ENCODE data around the gene KRT23. TPM values are rescaled to one million over a fixed set of nuclear protein-coding genes. Genes with fewer than 3 reads are reported as not detected.

Gene KRT23
- polyA plus RNA-seq, 3 donors from 2014 or later = not detected

- no peaks in the 10 kb centered on the region for H3K36me3 Mint-ChIP-seq
- no peak for DNase-seq
- no peak overlapping the region for H3K4me3 Mint-ChIP-seq
- no peaks in the 10 kb centered on the region for H3K4me1 Mint-ChIP-seq
- H3K9me3 Mint-ChIP-seq = peaks cover 0 to 1% (median 0%) of the 10 kb centered on the region in 6 donors
- H3K27ac Mint-ChIP-seq = no peak overlapping the region
- peaks cover 3 to 4% (median 3%) of the 10 kb centered on the region in 3 donors for H3K27me3 Mint-ChIP-seq (ENCODE audit: low read depth in 3 of 3)
These were observed 23.2 kb downstream of the KRT23 start for GRCh38 chr17:40914075-40914855.

GRCh38 chr17:40912486-40913210 lies 24.8 kb downstream of the KRT23 start:
- Mint-ChIP-seq H3K4me3 (no peak overlapping the region), H3K36me3 (no peaks in the 10 kb centered on the region), H3K27me3 (ENCODE audit: low read depth in 3 of 3) (peaks cover 7 to 11% (median 11%) of the 10 kb centered on the region in 3 donors), H3K27ac (no peak overlapping the region), H3K4me1 (no peaks in the 10 kb centered on the region), H3K9me3 (peaks cover 0 to 1% (median 0%) of the 10 kb centered on the region in 6 donors)
- DNase-seq = no peak

DNA sequence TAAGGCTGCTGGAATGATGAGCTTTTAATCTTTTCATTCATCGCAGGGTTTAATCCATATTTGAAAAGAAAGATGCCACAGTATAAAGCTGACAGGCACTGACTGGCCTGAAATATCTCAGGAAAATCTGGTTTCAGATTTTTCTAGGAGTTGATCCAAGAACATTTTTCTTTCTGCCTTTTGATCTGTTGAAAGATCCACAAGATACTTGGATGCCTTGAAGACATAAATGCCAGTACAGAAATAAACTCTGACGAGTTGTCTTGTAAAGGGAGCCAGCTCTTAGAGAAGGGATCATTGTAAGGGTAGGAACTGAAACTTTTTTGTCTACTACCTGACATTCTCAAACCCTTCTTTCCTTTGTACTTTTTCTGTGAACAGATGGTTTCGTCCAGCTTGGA lies 27.0 kb downstream of the KRT23 start:
- Mint-ChIP-seq H3K36me3 (no peaks in the 10 kb centered on the region), H3K27me3 (ENCODE audit: low read depth in 3 of 3) (peaks cover 7 to 20% (median 11%) of the 10 kb centered on the region in 3 donors), H3K27ac (no peak overlapping the region), H3K9me3 (peaks cover 0 to 1% (median 0%) of the 10 kb centered on the region in 6 donors), H3K4me3 (no peak overlapping the region), H3K4me1 (no peaks in the 10 kb centered on the region)
- DNase-seq = no peak

GRCh38 chr17:40909755-40910154 lies 27.7 kb downstream of the KRT23 start:
- Mint-ChIP-seq H3K9me3 (peaks cover 0 to 1% (median 0%) of the 10 kb centered on the region in 6 donors), H3K36me3 (no peaks in the 10 kb centered on the region), H3K27me3 (ENCODE audit: low read depth in 3 of 3) (peaks cover 10 to 20% (median 11%) of the 10 kb centered on the region in 3 donors), H3K4me3 (no peak overlapping the region), H3K4me1 (no peaks in the 10 kb centered on the region), H3K27ac (no peak overlapping the region)
- no peak for DNase-seq

GRCh38 chr17:40909351-40909750 lies 28.1 kb downstream of the KRT23 start:
- Mint-ChIP-seq H3K27ac (no peak overlapping the region), H3K27me3 (ENCODE audit: low read depth in 3 of 3) (peaks cover 10 to 20% (median 11%) of the 10 kb centered on the region in 3 donors), H3K4me3 (no peak overlapping the region), H3K36me3 (no peaks in the 10 kb centered on the region), H3K4me1 (no peaks in the 10 kb centered on the region), H3K9me3 (peaks cover 0 to 1% (median 0%) of the 10 kb centered on the region in 6 donors)
- peak; percentile 35 to 58 (median 42) for DNase-seq

DNA sequence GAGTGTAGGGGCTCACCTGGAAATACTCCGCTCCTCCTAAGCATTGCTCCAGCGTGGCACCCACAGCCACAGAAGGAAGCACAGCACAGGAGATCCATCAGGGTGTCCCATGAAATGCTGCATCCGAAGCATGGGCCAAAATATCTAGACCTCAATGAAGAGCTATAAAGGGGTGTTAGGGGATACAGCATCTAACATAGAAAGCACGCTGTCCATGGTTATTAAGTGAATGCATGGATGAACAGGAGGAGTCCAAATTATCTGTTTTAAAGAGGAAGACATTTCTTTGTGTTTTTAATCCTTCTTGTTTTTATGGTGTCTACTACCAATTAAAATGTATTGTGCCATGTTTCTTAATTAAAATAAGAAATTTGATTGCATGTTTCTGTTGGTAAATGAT lies 30.8 kb downstream of the KRT23 start:
- no peak overlapping the region for H3K4me3 Mint-ChIP-seq
- H3K36me3 Mint-ChIP-seq = no peaks in the 10 kb centered on the region
- no peaks in the 10 kb centered on the region for H3K4me1 Mint-ChIP-seq
- H3K27me3 Mint-ChIP-seq (ENCODE audit: low read depth in 3 of 3) = peaks cover 8 to 30% (median 11%) of the 10 kb centered on the region in 3 donors
- H3K27ac Mint-ChIP-seq = no peak overlapping the region
- peaks cover 0 to 2% (median 0%) of the 10 kb centered on the region in 6 donors for H3K9me3 Mint-ChIP-seq
- DNase-seq = no peak

- Mint-ChIP-seq H3K27ac (no peak overlapping the region), H3K4me1 (no peaks in the 10 kb centered on the region), H3K4me3 (no peak overlapping the region), H3K36me3 (no peaks in the 10 kb centered on the region), H3K9me3 (peaks cover 0 to 1% (median 0%) of the 10 kb centered on the region in 6 donors), H3K27me3 (ENCODE audit: low read depth in 3 of 3) (peaks cover 8 to 33% (median 11%) of the 10 kb centered on the region in 3 donors)
- DNase-seq = no peak
These were observed 32.1 kb downstream of the KRT23 start for GRCh38 chr17:40905370-40905769.

DNA sequence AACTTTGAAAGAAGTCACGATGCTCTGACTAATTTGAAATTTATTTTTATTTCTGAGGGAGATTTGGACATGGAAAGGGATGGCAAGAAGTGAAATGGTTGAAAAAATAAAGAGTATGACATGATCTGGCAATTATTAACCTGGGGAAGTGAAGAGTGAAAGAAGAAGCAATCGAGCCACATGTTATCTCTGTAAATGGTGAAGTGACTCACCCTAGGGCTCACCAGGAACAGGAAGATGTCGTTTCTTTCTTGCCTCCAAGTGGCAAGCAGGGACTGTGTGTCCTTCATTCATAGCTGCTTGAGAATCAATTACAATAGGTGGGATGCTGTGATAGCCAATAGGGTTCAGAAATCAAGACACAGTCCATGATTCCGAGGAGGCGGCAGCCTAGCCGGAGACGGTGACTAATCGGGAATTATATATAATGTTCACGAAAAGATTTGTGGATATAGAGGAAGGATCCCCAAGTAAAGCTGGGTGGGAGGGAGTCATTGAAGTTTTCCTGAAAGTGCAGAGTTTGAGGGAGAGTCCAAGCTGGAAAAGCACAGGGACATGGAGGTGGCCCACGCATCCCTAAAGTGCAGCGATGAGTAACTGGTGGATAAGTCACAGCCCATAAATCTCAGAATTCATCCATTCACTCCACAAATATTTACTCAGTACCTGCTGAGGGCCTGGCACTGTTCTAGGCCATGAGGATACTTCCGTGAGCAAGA lies 34.2 kb downstream of the KRT23 start:
- Mint-ChIP-seq H3K4me1 (no peaks in the 10 kb centered on the region), H3K27me3 (ENCODE audit: low read depth in 3 of 3) (peaks cover 3 to 31% (median 5%) of the 10 kb centered on the region in 3 donors), H3K9me3 (peaks cover 0 to 1% (median 0%) of the 10 kb centered on the region in 6 donors), H3K36me3 (no peaks in the 10 kb centered on the region), H3K27ac (no peak overlapping the region), H3K4me3 (no peak overlapping the region)
- no peak for DNase-seq

DNA sequence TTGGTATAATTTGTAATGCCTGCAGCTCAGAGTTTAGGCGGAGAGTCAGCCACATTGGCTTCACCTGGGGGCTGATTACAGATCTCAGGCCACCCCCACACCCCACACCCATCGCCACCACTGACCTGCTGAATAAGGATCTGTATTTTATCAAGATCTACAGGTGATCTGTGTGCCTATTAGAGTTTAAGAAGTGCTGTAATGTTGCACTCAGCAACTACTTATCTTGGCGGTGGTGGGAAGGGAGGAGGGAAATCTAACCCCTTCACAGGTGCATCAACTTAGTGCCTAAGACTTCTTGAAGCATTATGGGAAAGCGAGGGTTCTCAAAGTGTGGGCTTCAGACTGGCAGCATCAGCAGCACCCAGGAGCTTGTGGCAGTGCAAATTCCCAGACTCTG lies 34.9 kb downstream of the KRT23 start:
- H3K9me3 Mint-ChIP-seq = peaks cover 0 to 1% (median 0%) of the 10 kb centered on the region in 6 donors
- no peaks in the 10 kb centered on the region for H3K4me1 Mint-ChIP-seq
- H3K27ac Mint-ChIP-seq = no peak overlapping the region
- H3K27me3 Mint-ChIP-seq (ENCODE audit: low read depth in 3 of 3) = peaks cover 0 to 24% (median 3%) of the 10 kb centered on the region in 3 donors
- no peak for DNase-seq
- no peaks in the 10 kb centered on the region for H3K36me3 Mint-ChIP-seq
- no peak overlapping the region for H3K4me3 Mint-ChIP-seq

- no peak overlapping the region for H3K27ac Mint-ChIP-seq
These were observed 35.4 kb downstream of the KRT23 start for GRCh38 chr17:40901981-40902474.

GRCh38 chr17:40900809-40901356 lies 36.6 kb downstream of the KRT23 start:
- Mint-ChIP-seq H3K9me3 (peaks cover 0 to 1% (median 0%) of the 10 kb centered on the region in 6 donors), H3K4me3 (no peak overlapping the region), H3K27me3 (ENCODE audit: low read depth in 3 of 3) (peaks cover 0 to 19% (median 5%) of the 10 kb centered on the region in 3 donors), H3K4me1 (no peaks in the 10 kb centered on the region), H3K27ac (no peak overlapping the region), H3K36me3 (no peaks in the 10 kb centered on the region)
- no peak for DNase-seq

More at GRCh38 chr17:40901981-40902474, 35.4 kb downstream of the KRT23 start:
- Mint-ChIP-seq H3K9me3 (peaks cover 0 to 1% (median 0%) of the 10 kb centered on the region in 6 donors), H3K36me3 (no peaks in the 10 kb centered on the region), H3K4me1 (no peaks in the 10 kb centered on the region), H3K27me3 (ENCODE audit: low read depth in 3 of 3) (peaks cover 0 to 19% (median 3%) of the 10 kb centered on the region in 3 donors), H3K4me3 (no peak overlapping the region)
- no peak for DNase-seq

- Mint-ChIP-seq H3K9me3 (no peaks in the 10 kb centered on the region), H3K4me3 (no peak overlapping the region), H3K4me1 (no peaks in the 10 kb centered on the region), H3K27me3 (ENCODE audit: low read depth in 3 of 3) (peaks cover 2 to 18% (median 6%) of the 10 kb centered on the region in 3 donors), H3K36me3 (no peaks in the 10 kb centered on the region), H3K27ac (no peak overlapping the region)
- DNase-seq = no peak
These were observed 40.5 kb downstream of the KRT23 start for GRCh38 chr17:40896916-40897455.

DNA sequence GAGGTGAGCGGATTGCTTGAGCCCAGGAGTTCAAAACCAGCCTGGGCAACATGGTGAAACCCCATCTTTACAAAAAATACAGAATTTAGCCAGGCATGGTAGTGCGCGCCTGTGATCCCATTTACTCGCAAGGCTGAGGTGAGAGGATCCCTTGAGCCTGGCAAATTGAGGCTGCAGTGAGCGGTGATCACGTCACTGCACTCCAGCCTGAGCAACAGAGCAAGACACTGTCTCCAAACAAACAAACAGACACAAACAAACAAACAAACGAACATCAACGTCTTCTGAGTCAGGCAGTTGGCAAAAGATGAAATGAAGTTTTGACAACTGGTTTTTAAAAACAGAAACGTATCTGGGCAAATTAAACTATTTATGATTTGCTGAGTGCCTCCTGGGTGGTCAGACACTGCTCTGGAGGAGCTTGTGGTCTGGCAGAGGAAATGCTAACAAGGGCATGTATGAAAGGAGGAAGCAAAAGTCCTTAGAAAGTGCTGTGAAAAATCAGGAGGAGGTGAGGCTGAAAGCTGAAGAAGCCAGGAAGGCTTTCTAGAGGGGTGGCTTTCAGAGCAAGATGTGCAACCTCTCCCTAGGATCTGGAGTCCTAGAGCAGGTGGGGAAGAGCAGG lies 42.2 kb downstream of the KRT23 start:
- Mint-ChIP-seq H3K36me3 (no peaks in the 10 kb centered on the region), H3K4me3 (no peak overlapping the region), H3K4me1 (no peaks in the 10 kb centered on the region), H3K27me3 (ENCODE audit: low read depth in 3 of 3) (peaks cover 3 to 15% (median 6%) of the 10 kb centered on the region in 3 donors), H3K9me3 (no peaks in the 10 kb centered on the region), H3K27ac (no peak overlapping the region)
- no peak for DNase-seq

All from immature natural killer cell (primary cell).